Fibroblast of lung (primary cell): ENCODE measurements around the gene SH3GL1. TPM values are rescaled to one million over a fixed set of nuclear protein-coding genes. Genes with fewer than 3 reads are reported as not detected.

ENCODE experiments used
- DNase-seq, 2 donors: peaks; one replicate each; pipeline versions ENCODE4 v3.0.0 to v3.0.0-alpha.2; 2010; ENCODE audit warnings: low read depth in 2 of 2
- H2AFZ ChIP-seq: 2 replicates; pipeline ENCODE4 v1.5.1; 2012; ENCODE audit warnings: low read length, control low read depth, inconsistent platforms
- H3K27ac ChIP-seq: 2 replicates; pipeline ENCODE4 v1.5.1; 2011; ENCODE audit warnings: low read length, control low read depth; ENCODE audit not compliant: insufficient read depth
- H3K27me3 ChIP-seq: 2 replicates; pipeline ENCODE4 v1.5.1; 2011; ENCODE audit warnings: mild to moderate bottlenecking, low read length; ENCODE audit not compliant: control insufficient read depth, insufficient read depth
- H3K36me3 ChIP-seq: 2 replicates; pipeline ENCODE4 v1.5.1; 2011; ENCODE audit warnings: low read length; ENCODE audit not compliant: control insufficient read depth, insufficient read depth
- H3K4me1 ChIP-seq: 2 replicates; pipeline ENCODE4 v1.5.1; 2011; ENCODE audit warnings: low read length; ENCODE audit not compliant: control insufficient read depth, insufficient read depth; ENCODE audit errors: extremely low read depth
- H3K4me2 ChIP-seq: 2 replicates; pipeline ENCODE4 v1.5.1; 2011; ENCODE audit warnings: low read length, control low read depth; ENCODE audit not compliant: insufficient read depth; ENCODE audit errors: extremely low read depth
- H3K4me3 ChIP-seq, 4 experiments: fragments of 200-600 bp in 1 of 4; sonication (generic) in 1 of 4; replicated peaks in 1 of 4; 2 replicates each; pipeline ENCODE4 v1.5.1; 2011 to 2016; ENCODE audit warnings: low read length in 4 of 4, low read depth in 3 of 4, mild to moderate bottlenecking in 3 of 4, control low read depth in 2 of 4, inconsistent platforms in 1 of 4, mixed read lengths in 1 of 4; ENCODE audit not compliant: insufficient read depth in 1 of 4; ENCODE audit errors: control extremely low read depth in 1 of 4
- H3K79me2 ChIP-seq: 2 replicates; pipeline ENCODE4 v1.5.1; 2012; ENCODE audit warnings: mild to moderate bottlenecking, low read length, inconsistent platforms; ENCODE audit not compliant: control insufficient read depth, insufficient read depth
- H3K9ac ChIP-seq: 2 replicates; pipeline ENCODE4 v1.5.1; 2011; ENCODE audit warnings: mild to moderate bottlenecking, low read length, control low read depth; ENCODE audit not compliant: insufficient read depth
- H3K9me3 ChIP-seq: 2 replicates; pipeline ENCODE4 v1.5.1; 2012; ENCODE audit warnings: low read depth, low read length; ENCODE audit not compliant: control insufficient read depth, insufficient read depth
- H4K20me1 ChIP-seq: 2 replicates; pipeline ENCODE4 v1.5.1; 2011; ENCODE audit warnings: low read length; ENCODE audit not compliant: control insufficient read depth, insufficient read depth; ENCODE audit errors: extremely low read depth
- EZH2 ChIP-seq: IDR thresholded peaks from 2 replicates; pipeline ENCODE4 v1.5.1; 2012; ENCODE audit warnings: low read length, control low read depth, mild to moderate bottlenecking; ENCODE audit errors: missing control alignments
- polyA plus RNA-seq, 2 donors: library from polyadenylated mRNA; depleted of rRNA in 1 of 2; stranded (reverse) in 1 of 2; unstranded in 1 of 2; fragments of >200 nt; gene quantifications; 2 replicates each; pipeline ENCODE4 v1.2.1, GENCODE V29; 2011 to 2012; ENCODE audit warnings: missing spikeins in 1 of 2
- total RNA-seq: library from RNA; depleted of rRNA; stranded (reverse); fragments of >200 nt; gene quantifications from 2 replicates; pipeline ENCODE4 v1.2.1, GENCODE V29; 2014
- TF ChIP-seq, protein P1 (sequence below), 2 donors: IDR thresholded peaks in 1 of 2; conservative IDR thresholded peaks in 1 of 2; 1 replicate in 1 of 2; 2 replicates in 1 of 2; pipeline ENCODE4 v1.5.1; 2011 to 2012; ENCODE audit warnings: low read length in 2 of 2, control low read depth in 1 of 2, inconsistent platforms in 1 of 2, low read depth in 1 of 2, mild to moderate bottlenecking in 1 of 2

The SH3GL1 gene
- total and polyA plus RNA-seq, 2 donors (not counting 1 experiment from before 2014, with no cell fraction given): 23.9 to 44.9 TPM

DNA sequence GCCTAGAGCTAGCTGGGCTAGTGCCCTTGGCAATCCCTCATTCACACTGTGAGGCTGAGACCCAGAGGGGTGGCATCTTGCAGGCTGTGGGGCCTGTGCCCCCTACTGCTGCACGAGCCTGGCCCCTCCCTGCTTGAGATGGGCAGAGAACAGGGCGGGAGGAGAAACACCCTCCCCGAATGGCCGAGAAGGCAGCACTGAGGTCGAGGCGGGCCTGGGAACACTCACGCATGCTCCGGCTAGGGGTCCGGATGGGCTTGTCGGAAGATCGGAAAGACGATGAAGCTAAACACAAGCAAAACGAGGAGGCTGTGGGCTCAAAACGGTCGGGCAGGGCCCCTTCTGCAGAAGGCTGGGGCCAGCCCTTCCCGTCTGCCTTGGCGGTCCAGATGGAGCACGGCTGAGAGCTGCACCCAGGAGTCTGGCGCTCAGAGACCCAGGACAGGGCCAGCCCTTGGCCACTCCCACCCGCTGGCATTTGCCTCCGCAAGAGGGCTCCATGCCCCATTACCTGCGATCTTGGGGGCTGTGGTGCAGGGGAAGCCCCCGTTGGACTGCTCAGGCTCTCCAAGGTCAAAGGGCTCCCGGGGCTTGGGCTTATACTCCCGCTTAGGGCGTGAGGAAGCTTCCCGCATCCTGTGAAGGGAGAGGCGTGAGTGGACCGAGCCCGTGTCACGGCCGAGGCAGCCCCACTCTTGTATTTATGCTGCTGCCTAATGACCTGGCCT lies 38.1 kb downstream of the SH3GL1 start:
- Histone ChIP-seq H3K36me3 (peaks cover 61% of the 10 kb centered on the region), H3K4me3 (no peak overlapping the region), H3K4me2 (no peak overlapping the region), H3K9me3 (no peaks in the 10 kb centered on the region), H3K4me1 (no peaks in the 10 kb centered on the region), H3K79me2 (peaks cover 9% of the 10 kb centered on the region), H4K20me1 (no peaks in the 10 kb centered on the region), H2AFZ (no peak overlapping the region), H3K27me3 (no peaks in the 10 kb centered on the region), H3K27ac (no peak overlapping the region), H3K9ac (no peak overlapping the region)
- TF ChIP-seq, protein P1, sequence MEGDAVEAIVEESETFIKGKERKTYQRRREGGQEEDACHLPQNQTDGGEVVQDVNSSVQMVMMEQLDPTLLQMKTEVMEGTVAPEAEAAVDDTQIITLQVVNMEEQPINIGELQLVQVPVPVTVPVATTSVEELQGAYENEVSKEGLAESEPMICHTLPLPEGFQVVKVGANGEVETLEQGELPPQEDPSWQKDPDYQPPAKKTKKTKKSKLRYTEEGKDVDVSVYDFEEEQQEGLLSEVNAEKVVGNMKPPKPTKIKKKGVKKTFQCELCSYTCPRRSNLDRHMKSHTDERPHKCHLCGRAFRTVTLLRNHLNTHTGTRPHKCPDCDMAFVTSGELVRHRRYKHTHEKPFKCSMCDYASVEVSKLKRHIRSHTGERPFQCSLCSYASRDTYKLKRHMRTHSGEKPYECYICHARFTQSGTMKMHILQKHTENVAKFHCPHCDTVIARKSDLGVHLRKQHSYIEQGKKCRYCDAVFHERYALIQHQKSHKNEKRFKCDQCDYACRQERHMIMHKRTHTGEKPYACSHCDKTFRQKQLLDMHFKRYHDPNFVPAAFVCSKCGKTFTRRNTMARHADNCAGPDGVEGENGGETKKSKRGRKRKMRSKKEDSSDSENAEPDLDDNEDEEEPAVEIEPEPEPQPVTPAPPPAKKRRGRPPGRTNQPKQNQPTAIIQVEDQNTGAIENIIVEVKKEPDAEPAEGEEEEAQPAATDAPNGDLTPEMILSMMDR (conservative IDR thresholded peaks at IDR 0.05 in 1 of 2, IDR thresholded peaks at IDR 0.05 in 1 of 2; ENCODE audit: low read depth in 1 of 2, low read length in 2 of 2): no peak
- TF ChIP-seq EZH2: no peak
- DNase-seq: no peak

DNA sequence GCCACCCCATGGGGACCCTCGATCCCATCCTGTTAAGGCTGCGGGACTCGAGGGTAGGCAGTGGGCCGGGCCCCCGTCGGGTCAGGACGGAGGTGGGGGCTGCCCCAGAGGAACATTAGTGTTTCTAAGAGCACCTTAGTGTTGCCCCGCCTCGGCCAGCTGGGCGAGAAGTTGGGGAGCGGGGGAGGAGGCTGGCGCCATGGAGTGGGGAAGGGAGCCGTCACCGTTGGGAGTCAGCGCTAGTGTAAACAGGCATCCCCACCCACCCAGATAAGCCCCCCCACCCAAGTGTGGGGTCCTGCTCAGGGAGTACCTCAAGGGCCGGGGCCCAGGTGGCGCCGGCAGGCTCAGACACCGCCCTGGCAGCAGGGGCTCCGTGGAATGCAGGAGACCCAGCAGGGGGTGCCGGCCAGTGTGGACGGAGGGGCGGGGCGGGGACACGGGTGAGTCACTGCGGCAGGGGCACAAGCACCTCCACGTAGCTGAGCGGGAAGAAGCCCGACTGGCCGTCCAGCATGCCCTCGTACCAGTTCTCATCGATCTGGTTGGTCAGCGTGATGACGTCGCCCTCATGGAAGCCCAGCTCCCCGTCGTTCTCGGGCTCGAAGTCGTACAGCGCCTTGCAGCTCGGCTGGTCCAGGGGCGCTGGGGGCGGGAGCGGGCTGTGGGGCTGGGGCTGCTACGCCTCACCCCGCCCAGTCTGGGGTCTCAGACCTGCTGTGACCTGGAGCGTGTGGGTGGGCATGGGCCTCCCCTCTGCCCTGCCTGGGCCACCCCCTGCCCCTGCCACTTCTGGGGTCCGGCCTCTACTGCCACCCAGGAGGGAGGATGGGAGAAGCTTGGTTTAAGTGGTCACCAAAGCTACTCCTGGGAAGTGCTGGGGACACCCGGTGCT lies 38.9 kb downstream of the SH3GL1 start:
- Histone ChIP-seq H3K36me3 (peaks cover 59% of the 10 kb centered on the region), H3K27ac (no peak overlapping the region), H3K79me2 (peaks cover 2% of the 10 kb centered on the region), H3K9ac (no peak overlapping the region), H3K9me3 (no peaks in the 10 kb centered on the region), H2AFZ (no peak overlapping the region), H3K4me3 (no peak overlapping the region), H4K20me1 (no peaks in the 10 kb centered on the region), H3K4me2 (no peak overlapping the region), H3K27me3 (no peaks in the 10 kb centered on the region), H3K4me1 (no peaks in the 10 kb centered on the region)
- TF ChIP-seq, protein P1 (conservative IDR thresholded peaks at IDR 0.05 in 1 of 2, IDR thresholded peaks at IDR 0.05 in 1 of 2; ENCODE audit: low read depth in 1 of 2, low read length in 2 of 2): no peak
- no peak for TF ChIP-seq EZH2
- peak; percentile 27 to 37 for DNase-seq

DNA sequence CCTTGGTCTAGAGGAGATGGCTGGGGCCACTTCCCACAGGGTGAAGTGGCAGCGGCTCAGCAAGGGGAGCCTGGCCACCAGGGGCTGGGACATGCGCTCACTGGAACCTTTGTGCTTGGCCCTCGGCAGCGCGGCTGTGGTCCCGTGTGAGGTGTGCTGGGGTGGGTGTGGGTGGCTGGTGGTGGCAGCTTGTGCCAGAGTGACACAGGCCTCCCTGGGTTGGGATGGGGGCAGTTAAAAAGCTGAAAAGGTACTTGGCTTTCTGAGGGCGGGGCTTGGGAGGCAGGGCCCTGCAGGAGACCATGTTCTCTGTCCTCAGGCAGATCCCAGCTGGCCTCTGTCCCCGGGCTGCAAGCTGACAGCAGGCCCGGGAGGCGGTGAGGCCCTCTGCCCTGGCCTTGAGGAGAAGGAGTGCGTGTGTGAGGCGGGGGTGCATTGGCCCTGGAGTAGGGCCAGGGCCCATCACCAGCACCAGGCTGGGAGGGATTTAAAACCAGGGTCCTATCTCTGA lies 39.7 kb downstream of the SH3GL1 start:
- Histone ChIP-seq H2AFZ (no peak overlapping the region), H3K4me2 (no peak overlapping the region), H4K20me1 (no peaks in the 10 kb centered on the region), H3K4me3 (no peak overlapping the region), H3K4me1 (no peaks in the 10 kb centered on the region), H3K27me3 (no peaks in the 10 kb centered on the region), H3K27ac (no peak overlapping the region), H3K9ac (no peak overlapping the region), H3K79me2 (no peaks in the 10 kb centered on the region), H3K36me3 (peaks cover 52% of the 10 kb centered on the region), H3K9me3 (no peaks in the 10 kb centered on the region)
- peak in 1 of 2 donors; percentile 63 for DNase-seq
- TF ChIP-seq, protein P1 (conservative IDR thresholded peaks at IDR 0.05 in 1 of 2, IDR thresholded peaks at IDR 0.05 in 1 of 2; ENCODE audit: low read depth in 1 of 2, low read length in 2 of 2): no peak
- TF ChIP-seq EZH2: no peak
